GM21825 (cell line): ENCODE data around the gene ZNF569.
"Not testable (repeated sequence)": the region's sequence is repeated elsewhere in the genome, so short reads cannot be mapped to it uniquely, and the experiment has no call there.

Source experiments
- ATAC-seq: cut with Tn5 transposase; IDR thresholded peaks from one replicate; pipeline ENCODE4 v1.9.1; 2021; ENCODE audit warnings: mild to moderate bottlenecking, moderate library complexity; ENCODE audit not compliant: unreplicated experiment

Gene ZNF569

DNA sequence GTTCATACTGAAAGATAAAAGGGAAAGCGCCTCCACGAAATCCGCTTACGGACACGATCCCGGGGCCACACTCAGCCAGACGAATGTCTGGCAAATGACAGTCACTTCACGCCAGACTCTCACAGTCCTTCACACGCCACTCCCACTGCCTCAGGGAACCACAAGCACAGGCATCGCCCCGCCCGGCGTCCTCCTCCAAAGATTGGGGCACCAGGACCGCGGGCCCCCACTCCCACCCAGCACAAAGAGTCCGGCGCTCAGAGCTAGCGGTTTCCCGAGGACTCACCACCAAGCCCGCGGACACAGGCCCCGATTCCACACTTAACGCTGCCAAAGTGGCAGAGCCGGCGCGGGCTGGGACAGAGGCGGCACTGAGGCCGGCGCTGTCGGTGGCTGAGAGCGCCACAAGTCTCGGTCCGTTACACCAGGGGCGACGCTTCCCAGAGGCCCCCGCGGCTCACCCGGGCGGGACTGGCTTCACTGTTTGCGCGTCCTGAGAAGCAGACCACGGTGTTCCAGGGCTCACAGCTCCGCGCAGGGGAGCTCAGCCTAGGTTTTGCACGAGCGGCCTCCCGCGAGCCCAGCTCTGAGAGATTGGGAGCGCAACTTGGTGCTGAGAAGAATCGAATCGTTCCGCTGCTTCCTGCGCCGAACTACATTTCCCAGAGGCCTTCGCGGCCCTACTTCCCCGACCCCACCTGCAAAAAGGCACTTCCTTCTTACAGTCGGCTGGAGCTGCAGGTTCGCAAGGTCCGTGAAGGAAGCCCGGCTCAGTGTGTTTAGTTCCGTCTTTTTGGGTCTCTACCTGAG is at the start of gene ZNF569:
Gene ZNF569 (minus strand): TSS at position 647 of the 810 bp plus-strand sequence. CDS start 22,523 bp downstream, outside the sequence.
- ATAC-seq = peak; percentile 58

DNA sequence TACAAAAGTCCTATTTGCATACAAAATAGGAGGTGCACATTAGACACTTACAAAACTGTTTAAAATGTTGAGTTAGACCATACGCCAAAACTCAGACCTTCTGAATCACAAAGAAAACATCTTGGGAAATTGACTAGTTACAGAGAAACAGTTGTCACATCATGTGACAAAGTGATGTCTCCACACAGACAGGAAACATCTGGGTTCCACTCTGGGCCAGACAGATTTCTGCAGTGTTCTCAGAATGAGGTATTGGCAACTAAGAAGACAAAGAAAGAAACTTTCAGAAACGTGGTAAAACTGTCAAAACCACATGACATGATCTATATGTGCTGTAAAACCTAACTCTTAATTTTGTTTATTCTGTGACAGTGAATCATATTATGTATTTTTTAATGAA is 46.2 kb upstream of the ZNF569 start:
- ATAC-seq = no peak

DNA sequence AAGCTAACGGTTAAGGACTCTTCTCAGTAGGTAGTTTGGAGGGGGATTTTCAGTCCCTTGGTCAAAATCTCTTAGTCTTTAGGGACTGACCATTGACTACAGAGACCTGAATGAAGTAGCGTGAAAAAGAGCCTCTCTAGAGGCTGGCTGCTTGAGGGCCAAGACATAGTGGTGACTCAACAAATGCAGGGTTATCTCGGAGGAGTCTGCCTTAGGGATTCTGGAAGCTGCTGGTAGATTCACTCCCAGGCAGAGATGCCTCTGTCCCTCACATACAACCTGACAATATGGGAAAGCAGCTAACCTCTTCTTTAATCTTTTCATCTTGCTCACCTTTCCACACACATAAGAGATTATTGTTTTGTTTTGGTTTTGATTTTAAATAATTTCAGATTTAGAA is 44.6 kb upstream of the ZNF569 start:
- ATAC-seq = no peak

DNA sequence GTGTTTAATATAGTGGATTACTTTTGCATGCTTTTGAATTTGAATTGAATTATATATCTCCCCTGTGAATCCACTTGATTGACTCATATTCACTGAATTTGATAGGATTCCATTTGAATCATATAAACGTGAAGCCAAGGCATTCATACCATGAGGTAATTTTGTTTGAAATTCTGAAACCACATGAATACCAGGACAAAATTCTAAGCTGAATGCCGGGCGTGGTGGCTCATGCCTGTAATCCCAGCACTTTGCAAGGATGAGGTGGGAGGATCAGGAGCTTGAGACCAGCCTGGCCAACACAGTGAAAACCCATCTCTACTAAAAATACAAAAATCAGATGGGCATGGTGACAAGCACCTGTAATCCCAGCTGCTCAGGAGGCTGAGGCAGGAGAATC is 43.9 kb upstream of the ZNF569 start:
- ATAC-seq = no peak

DNA sequence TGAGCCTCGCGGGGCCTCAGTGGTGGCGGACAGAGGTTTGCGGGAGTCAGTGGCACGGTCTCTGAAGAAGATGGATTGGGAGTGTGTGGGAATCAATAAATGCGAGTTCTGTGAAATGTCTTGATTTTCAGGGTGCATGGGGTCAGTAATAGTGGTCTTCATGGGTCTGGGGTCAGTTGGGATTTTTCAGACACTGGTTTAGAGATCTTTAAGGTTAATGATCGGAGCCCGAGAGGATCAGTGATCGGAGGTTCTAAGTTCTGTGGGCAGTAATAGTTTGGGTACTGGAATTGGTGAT is 39.9 kb upstream of the ZNF569 start:
- ATAC-seq = no peak

DNA sequence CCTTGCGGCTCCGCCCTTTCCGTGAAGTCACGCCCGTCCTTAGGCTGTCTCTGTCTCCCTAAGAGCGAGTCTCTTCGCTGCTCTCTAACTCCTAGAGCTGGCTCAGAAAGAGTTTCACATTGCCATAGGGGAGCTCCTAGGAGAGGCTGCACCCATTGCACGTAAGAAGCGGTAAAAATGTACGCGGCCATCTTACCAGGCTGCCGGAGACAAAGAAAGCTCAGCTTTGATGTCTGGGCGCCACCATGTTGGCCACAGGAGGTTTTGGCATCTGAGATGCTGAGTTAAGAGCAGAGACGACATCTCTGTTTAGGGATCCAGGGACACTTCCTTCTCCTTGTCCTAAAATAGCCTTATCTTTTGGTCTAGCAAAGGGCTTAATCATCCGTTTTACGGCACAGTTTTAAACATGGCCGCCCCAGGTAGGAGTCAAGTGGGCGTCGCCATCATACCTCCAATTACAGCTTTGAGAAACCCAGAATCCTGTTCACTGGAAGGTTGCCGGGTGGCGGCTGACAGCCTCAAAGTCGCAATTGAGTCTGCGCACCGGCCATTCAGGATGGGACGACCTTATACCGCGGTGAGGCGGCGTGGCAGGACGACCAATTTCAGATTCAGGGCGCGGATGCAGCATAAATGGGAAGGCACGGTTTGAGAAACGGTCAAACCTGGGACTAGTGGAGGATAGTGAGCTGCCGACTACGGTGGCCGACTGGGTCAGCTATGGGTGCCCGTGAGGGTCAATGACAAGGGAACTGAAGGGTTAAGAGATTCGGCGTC is 39.3 kb upstream of the ZNF569 start, which contains the start of gene ZNF793:
Gene ZNF793 (plus strand): TSS at position 553 of the 780 bp plus-strand sequence. CDS start 16,501 bp downstream, outside the sequence.
- ATAC-seq = peak; percentile 77

DNA sequence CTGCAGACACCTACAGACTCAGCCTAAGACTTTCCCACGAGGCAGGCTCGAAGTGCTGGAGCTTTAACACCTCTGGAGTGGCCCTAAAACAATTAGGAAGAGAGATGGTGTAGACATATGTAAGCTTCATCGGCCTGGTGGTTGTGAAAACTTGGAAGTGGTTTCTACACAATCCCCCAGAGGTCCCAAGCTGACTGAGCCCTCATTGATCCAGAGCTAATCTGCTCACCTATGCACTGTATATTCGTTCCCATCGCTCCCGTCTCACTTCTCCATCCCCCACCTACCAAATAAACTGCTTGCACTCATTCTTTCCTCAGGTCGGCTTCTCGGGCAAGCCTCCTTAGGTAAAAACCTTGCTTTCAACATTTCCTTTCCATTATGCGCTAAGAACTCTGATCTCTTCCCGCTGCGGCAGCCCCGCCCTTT is 38.7 kb upstream of the ZNF569 start:
- peak; percentile 24 for ATAC-seq

DNA sequence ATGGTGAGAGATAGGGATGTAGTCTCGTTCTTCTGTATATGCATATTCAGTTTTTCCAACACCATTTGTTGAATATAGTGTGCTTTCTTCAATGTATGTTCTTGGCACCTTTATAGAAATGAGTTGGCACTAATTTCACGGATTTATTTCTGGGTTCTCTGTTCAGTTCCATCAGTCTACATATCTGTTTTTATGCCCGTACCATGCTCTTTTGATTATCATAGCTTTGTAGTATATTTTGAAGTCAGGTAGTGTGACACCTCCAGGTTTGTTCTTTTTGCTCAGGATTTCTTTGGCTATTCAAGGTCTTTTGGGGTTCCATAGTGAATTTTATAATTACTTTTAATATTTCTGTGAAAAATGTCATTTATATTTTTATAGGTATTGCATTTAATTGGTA is 25.0 kb upstream of the ZNF569 start:
- ATAC-seq = no peak

DNA sequence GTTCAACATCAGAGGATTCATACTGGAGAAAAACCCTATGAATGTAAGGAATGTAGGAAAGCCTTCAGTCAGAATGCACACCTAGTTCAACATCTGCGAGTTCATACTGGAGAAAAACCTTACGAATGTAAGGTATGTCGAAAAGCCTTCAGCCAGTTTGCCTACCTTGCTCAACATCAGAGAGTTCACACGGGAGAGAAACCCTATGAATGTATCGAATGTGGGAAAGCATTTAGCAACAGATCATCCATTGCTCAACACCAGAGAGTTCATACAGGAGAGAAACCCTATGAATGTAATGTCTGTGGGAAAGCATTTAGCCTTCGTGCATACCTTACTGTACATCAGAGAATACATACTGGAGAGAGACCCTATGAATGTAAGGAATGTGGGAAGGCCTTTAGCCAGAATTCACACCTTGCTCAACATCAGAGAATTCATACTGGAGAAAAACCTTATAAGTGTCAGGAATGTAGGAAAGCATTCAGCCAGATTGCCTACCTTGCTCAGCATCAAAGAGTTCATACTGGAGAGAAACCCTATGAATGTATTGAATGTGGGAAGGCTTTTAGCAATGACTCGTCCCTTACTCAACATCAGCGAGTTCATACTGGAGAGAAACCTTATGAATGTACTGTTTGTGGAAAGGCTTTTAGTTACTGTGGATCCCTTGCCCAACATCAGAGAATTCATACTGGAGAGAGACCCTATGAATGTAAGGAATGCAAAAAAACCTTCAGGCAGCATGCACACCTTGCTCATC is 17.3 kb upstream of the ZNF569 start:
- ATAC-seq = no peak

DNA sequence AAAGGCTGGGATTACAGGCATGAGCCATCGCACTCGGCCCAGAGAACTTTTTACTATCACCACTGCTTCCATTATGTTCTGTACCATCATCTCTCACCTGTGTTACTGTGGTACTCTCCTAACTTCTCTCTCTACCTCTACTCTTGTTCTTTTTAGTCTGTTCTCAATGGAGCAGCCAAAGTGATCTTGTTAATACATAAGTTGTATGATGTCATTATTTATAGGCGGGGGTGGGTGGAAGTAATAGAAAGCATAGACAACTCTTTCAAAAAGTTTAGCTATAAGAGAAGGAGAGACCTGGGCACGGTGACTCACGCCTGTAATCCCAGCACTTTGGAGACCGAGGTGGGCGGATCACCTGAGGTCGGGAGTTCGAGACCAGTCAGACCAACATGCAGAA is 4.9 kb upstream of the ZNF569 start:
- no peak for ATAC-seq

DNA sequence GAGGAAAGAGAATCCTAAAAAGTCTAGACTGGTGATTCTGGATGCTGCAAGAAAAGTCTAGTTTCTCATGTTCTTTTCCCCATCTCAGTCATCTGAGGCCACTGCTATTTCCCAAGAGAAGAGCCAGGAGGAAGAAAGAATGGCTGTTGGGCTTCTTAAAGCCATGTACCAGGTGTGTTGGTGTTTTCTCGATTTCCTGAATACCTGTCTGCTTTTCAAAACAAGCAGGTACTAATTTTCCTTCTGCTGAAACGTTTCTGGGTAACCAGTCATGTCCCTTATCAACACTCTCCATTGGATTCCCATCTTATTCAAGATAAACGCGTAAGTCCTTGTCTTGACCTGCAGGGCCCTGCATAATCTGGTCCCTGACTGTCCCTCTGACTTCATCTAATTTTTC is 3.0 kb upstream of the ZNF569 start:
- ATAC-seq = no peak

DNA sequence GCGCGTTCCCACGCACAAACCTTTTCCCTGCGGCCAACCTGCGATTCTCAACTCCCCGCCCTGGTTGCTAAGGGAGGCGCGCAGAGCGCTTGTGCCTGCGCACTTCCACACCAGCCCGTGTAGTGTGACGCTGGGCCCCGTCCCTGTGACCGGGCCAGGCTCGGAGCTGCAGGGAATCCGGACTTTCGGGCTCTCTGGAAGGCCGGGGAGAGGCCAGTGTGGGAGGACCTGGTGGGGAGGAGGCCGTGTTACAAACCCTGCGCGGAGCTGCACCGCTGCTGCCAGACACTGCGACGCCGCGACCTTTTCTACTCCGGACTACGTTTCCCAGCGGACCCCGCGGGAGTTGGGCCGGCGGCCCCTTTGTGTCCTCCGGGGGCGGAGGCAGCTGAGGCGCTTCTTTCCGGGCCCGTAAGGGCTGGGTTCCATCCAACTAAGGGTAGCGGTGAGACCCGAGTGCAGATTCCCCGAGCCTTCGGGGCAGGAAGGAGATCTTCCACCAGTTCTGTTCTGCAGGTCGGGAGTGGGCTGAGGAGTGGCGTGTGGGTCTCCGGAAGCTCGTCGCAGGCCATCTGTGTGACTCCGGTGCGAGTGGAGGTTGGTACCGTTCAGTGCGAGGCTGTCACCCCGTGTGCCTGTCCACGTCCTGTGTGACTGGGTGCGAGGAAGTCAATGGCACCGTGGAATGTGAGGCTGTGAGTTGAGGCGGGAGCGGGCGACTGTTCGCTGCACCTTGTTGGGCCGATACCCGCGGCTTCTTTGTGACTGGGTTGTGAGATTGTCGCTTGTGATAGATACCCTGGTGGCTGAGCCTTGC is 1.9 kb upstream of the ZNF569 start, which contains the start of gene ZNF570:
Gene ZNF570 (plus strand): TSS at position 396 of the 817 bp plus-strand sequence. CDS start 999 bp downstream, outside the sequence.
- ATAC-seq = peak; percentile 52

DNA sequence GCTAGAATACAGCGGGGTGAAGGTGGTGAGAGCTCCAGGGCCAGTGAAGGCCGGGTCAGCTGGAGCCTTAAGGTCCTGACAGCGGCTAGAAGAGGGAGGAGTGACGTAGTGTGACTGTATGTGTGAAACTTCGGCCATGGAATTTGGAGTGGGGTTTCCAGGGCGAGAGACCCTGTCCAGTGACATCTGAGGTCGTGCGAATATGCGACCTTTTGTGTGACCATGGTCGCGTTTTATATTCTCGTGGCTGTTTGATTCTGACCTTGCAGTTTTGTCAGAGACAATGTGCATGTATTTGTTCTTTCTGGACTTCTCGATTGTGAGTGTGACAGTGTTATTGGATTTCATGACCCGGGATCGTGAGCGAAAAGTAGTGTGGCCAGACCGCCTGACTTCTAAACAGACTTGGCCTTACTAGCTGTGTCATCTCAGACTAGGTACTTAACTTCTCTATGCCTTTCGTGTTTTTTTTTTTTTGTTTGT is 405 bp upstream of the ZNF569 start:
- ATAC-seq = no peak

DNA sequence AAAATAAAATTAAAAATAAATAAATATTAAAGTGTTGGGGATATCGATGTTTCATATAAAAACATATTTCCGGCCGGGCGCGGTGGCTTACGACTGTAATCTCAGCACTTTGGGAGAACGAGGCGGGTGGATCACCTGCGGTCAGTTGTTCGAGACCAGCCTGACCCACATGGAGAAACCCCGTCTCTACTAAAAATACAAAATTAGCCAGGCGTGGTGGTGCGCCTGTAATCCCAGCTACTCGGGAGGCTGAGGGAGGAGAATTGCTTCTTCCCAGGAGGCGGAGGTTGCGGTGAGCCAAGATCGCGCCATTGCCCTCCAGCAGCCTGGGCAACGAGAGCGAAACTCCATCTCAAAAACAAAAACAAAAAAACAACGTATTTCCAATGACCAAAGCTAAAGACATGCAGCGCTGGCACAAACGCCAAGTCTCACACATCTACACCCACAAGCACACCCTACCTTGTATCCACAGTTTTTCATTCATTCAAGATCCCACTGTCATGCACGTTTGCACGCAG is 907 bp downstream of the ZNF569 start:
- ATAC-seq = no peak

DNA sequence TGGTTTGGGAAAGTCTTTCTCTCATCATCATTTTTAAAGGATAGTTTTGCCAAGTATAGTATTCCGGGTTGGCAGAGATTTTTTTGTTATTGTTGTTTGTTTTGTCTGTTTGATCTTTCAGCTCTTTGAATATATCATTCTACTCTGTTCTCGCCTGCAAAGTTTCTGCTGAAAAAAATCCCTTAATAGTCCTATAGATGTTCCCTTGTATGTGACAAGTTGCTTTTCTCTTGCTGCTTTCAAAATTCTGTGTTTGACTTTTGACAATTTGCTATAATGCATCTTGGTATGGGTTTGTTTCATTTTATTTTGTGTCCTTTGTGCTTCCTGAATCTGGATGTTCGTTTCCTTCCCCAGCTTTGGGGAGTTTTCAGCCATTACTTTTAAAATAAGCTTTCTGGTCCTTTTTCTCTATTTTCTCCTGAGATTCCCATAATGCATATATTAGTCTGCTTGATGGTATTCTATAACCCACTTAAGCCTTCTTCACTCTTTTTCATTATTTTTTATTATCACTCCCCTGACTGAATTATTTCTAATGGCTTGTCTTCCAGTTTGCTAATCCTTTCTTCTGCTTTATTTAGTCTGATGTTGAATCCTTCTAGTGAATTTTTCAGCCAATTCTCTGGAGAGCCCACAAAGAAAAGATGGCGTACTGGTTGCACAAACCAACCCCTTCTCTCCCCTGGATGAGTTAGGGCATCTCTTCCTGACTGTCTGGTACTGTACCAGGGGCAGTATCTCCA is 14.6 kb downstream of the ZNF569 start:
- ATAC-seq = no peak

DNA sequence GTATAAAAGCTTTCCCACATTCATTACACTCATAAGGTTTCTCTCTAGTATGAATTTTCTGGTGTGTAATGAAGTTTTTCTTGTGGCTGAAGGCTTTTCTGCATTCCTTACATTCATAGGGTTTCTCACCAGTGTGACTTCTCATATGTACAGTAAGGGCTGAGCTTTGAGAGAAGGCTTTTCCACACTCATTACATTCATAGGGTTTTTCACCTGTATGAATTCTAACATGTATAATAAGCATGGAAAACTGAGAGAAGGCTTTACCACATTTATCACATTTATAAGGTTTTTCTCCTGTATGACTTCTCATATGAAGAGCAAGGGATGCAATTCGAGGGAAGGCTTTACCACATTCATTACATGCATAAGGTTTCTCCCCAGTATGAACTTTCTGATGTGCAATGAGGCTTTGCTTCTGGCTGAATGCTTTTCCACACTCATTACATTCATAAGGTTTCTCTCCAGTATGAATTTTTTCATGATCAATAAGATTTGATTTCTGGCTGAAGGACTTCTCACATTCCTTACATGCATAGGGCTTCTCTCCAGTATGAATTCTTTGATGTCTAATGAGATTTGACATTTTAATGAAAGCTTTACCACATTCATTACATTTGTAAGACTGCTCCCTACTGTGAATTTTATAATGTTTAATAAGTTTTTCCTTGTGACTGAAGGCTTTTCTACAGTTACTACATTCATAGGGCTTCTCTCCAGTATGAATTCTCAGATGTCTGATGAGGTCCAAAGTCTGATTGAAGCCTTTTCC is 53.7 kb downstream of the ZNF569 start:
- no peak for ATAC-seq

DNA sequence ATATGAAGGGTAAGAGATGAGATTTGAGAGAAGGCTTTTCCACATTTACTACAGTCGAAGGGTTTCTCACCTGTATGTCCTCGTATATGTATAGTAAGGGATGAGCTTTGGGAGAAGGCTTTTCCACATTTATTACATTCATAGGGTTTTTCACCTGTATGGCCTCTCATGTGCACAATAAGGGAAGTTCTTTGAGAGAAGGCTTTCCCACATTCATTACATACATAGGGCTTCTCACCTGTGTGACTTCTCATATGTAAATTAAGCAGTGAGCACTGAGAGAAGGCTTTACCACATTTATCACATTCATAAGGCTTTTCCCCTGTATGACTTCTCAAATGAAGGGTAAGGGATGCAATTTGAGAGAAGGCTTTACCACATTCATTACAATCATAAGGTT is 54.5 kb downstream of the ZNF569 start:
- no peak for ATAC-seq

DNA sequence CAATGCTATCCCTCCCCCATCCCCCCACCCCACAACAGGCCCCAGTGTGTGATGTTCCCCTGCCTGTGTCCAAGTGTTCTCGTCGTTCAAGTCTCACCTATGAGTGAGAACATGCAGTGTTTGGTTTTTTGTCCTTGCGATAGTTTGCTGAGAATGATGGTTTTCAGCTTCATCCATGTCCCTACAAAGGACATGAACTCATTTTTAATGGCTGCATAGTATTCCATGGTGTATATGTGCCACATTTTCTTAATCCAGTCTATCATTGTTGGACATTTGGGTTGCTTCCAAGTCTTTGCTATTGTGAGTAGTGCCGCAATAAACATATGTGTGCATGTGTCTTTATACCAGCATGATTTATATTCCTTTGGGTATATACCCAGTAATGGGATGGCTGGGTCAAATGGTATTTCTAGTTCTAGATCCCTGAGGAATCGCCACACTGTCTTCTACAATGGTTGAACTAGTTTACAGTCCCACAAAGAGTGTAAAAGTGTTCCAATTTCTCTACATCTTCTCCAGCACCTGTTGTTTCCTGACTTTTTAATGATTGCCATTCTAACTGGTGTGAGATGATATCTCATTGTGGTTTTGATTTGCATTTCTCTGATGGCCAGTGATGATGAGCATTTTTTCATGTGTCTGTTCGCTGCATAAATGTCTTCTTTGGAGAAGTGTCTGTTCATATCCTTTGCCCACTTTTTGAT is 61.0 kb downstream of the ZNF569 start:
- ATAC-seq = not testable (repeated sequence)
